Measurements from ENCODE around the gene KCNJ10. TPM values are rescaled to one million over a fixed set of nuclear protein-coding genes. Genes with fewer than 3 reads are reported as not detected.

The KCNJ10 gene
- total and polyA plus RNA-seq, 5 donors from 2014 or later, result not detected

- Histone ChIP-seq H3K9me3 (ENCODE audit: control insufficient read depth in 2 of 2, low read length in 2 of 2) (no peaks in the 10 kb centered on the region), H3K27ac (ENCODE audit: insufficient read depth, low read length, poor library complexity, severe bottlenecking) (no peak overlapping the region), H3K4me1 (ENCODE audit: control insufficient read depth, insufficient read depth, low read length, poor library complexity, severe bottlenecking) (no peaks in the 10 kb centered on the region), H3K4me3 (ENCODE audit: low read depth, low read length) (no peak overlapping the region), H3K27me3 (ENCODE audit: control insufficient read depth, insufficient read depth, low read length) (peaks cover 25% of the 10 kb centered on the region), H3K36me3 (ENCODE audit: control insufficient read depth, insufficient read depth, low read length) (no peaks in the 10 kb centered on the region)
- H3K4me1 Mint-ChIP-seq, result peaks cover 0 to 4% (median 0%) of the 10 kb centered on the region in 4 donors
- no peaks in the 10 kb centered on the region for H3K36me3 Mint-ChIP-seq
- H3K4me3 Mint-ChIP-seq, result no peak overlapping the region
- ATAC-seq (ENCODE audit: low read depth in 2 of 2) (no peak), DNase-seq (no peak)
- no peak overlapping the region for H3K27ac Mint-ChIP-seq
- no peaks in the 10 kb centered on the region for H3K9me3 Mint-ChIP-seq
- peaks cover 40% of the 10 kb centered on the region for H3K27me3 Mint-ChIP-seq
These were observed 90.7 kb downstream of the KCNJ10 start for GRCh38 chr1:159979257-159979656.

- Histone ChIP-seq H3K4me3 (ENCODE audit: low read depth, low read length) (no peak overlapping the region), H3K9me3 (ENCODE audit: control insufficient read depth in 2 of 2, low read length in 2 of 2) (no peaks in the 10 kb centered on the region), H3K4me1 (ENCODE audit: control insufficient read depth, insufficient read depth, low read length, poor library complexity, severe bottlenecking) (no peaks in the 10 kb centered on the region), H3K27ac (ENCODE audit: insufficient read depth, low read length, poor library complexity, severe bottlenecking) (no peak overlapping the region), H3K36me3 (ENCODE audit: control insufficient read depth, insufficient read depth, low read length) (no peaks in the 10 kb centered on the region), H3K27me3 (ENCODE audit: control insufficient read depth, insufficient read depth, low read length) (peaks cover 18% of the 10 kb centered on the region)
- no peaks in the 10 kb centered on the region for H3K9me3 Mint-ChIP-seq
- H3K4me1 Mint-ChIP-seq, result peaks cover 0 to 4% (median 0%) of the 10 kb centered on the region in 4 donors
- no peak for DNase-seq
- H3K4me3 Mint-ChIP-seq, result no peak overlapping the region
- no peaks in the 10 kb centered on the region for H3K36me3 Mint-ChIP-seq
- peaks cover 36% of the 10 kb centered on the region for H3K27me3 Mint-ChIP-seq
- ATAC-seq (ENCODE audit: low read depth in 2 of 2), result no peak
- no peak overlapping the region for H3K27ac Mint-ChIP-seq
These were observed 91.9 kb downstream of the KCNJ10 start for GRCh38 chr1:159978107-159978398.

- Histone ChIP-seq H3K4me3 (ENCODE audit: low read depth, low read length) (no peak overlapping the region), H3K9me3 (ENCODE audit: control insufficient read depth in 2 of 2, low read length in 2 of 2) (no peaks in the 10 kb centered on the region), H3K4me1 (ENCODE audit: control insufficient read depth, insufficient read depth, low read length, poor library complexity, severe bottlenecking) (no peaks in the 10 kb centered on the region), H3K36me3 (ENCODE audit: control insufficient read depth, insufficient read depth, low read length) (no peaks in the 10 kb centered on the region), H3K27me3 (ENCODE audit: control insufficient read depth, insufficient read depth, low read length) (peaks cover 16% of the 10 kb centered on the region), H3K27ac (ENCODE audit: insufficient read depth, low read length, poor library complexity, severe bottlenecking) (no peak overlapping the region)
- H3K27me3 Mint-ChIP-seq, result peaks cover 36% of the 10 kb centered on the region
- no peaks in the 10 kb centered on the region for H3K36me3 Mint-ChIP-seq
- ATAC-seq (ENCODE audit: low read depth in 2 of 2) (no peak), DNase-seq (no peak)
- H3K4me3 Mint-ChIP-seq, result no peak overlapping the region
- no peaks in the 10 kb centered on the region for H3K9me3 Mint-ChIP-seq
- H3K4me1 Mint-ChIP-seq, result peaks cover 0 to 4% (median 0%) of the 10 kb centered on the region in 4 donors
- no peak overlapping the region for H3K27ac Mint-ChIP-seq
These were observed 92.4 kb downstream of the KCNJ10 start for GRCh38 chr1:159977364-159978106.

GRCh38 chr1:159974350-159974965, 95.5 kb downstream of the KCNJ10 start:
- Mint-ChIP-seq H3K27ac (no peak overlapping the region), H3K27me3 (peaks cover 24% of the 10 kb centered on the region), H3K9me3 (no peaks in the 10 kb centered on the region), H3K4me3 (no peak overlapping the region), H3K36me3 (no peaks in the 10 kb centered on the region), H3K4me1 (no peaks in the 10 kb centered on the region)
- no peak for ATAC-seq (ENCODE audit: low read depth in 2 of 2)
- Histone ChIP-seq H3K27me3 (ENCODE audit: control insufficient read depth, insufficient read depth, low read length) (peaks cover 19% of the 10 kb centered on the region), H3K27ac (ENCODE audit: insufficient read depth, low read length, poor library complexity, severe bottlenecking) (no peak overlapping the region), H3K9me3 (ENCODE audit: control insufficient read depth in 2 of 2, low read length in 2 of 2) (no peaks in the 10 kb centered on the region), H3K4me3 (ENCODE audit: low read depth, low read length) (no peak overlapping the region), H3K36me3 (ENCODE audit: control insufficient read depth, insufficient read depth, low read length) (no peaks in the 10 kb centered on the region), H3K4me1 (ENCODE audit: control insufficient read depth, insufficient read depth, low read length, poor library complexity, severe bottlenecking) (no peaks in the 10 kb centered on the region)
- no peak for DNase-seq

GRCh38 chr1:159973350-159973940, 96.5 kb downstream of the KCNJ10 start:
- DNase-seq (no peak), ATAC-seq (ENCODE audit: low read depth in 2 of 2) (no peak)
- Mint-ChIP-seq H3K27me3 (peaks cover 18% of the 10 kb centered on the region), H3K4me1 (no peaks in the 10 kb centered on the region), H3K9me3 (no peaks in the 10 kb centered on the region), H3K4me3 (no peak overlapping the region), H3K27ac (no peak overlapping the region), H3K36me3 (no peaks in the 10 kb centered on the region)
- Histone ChIP-seq H3K36me3 (ENCODE audit: control insufficient read depth, insufficient read depth, low read length) (no peaks in the 10 kb centered on the region), H3K9me3 (ENCODE audit: control insufficient read depth in 2 of 2, low read length in 2 of 2) (no peaks in the 10 kb centered on the region), H3K27ac (ENCODE audit: insufficient read depth, low read length, poor library complexity, severe bottlenecking) (no peak overlapping the region), H3K27me3 (ENCODE audit: control insufficient read depth, insufficient read depth, low read length) (peaks cover 21% of the 10 kb centered on the region), H3K4me1 (ENCODE audit: control insufficient read depth, insufficient read depth, low read length, poor library complexity, severe bottlenecking) (no peaks in the 10 kb centered on the region), H3K4me3 (ENCODE audit: low read depth, low read length) (no peak overlapping the region)

- Mint-ChIP-seq H3K27me3 (peaks cover 17% of the 10 kb centered on the region), H3K4me1 (no peaks in the 10 kb centered on the region)
- DNase-seq, result no peak
These were observed 97.3 kb downstream of the KCNJ10 start for GRCh38 chr1:159972443-159973205.

GRCh38 chr1:159970932-159971342, 99.0 kb downstream of the KCNJ10 start:
- no peaks in the 10 kb centered on the region for H3K9me3 Mint-ChIP-seq
- H3K36me3 Mint-ChIP-seq, result no peaks in the 10 kb centered on the region
- no peak overlapping the region for H3K27ac ChIP-seq (ENCODE audit: insufficient read depth, low read length, poor library complexity, severe bottlenecking)
- H3K4me3 Mint-ChIP-seq, result no peak overlapping the region
- H3K9me3 ChIP-seq (ENCODE audit: control insufficient read depth in 2 of 2, low read length in 2 of 2), result no peaks in the 10 kb centered on the region
- no peak for DNase-seq
- no peak overlapping the region for H3K4me3 ChIP-seq (ENCODE audit: low read depth, low read length)
- no peaks in the 10 kb centered on the region for H3K36me3 ChIP-seq (ENCODE audit: control insufficient read depth, insufficient read depth, low read length)
- no peaks in the 10 kb centered on the region for H3K4me1 ChIP-seq (ENCODE audit: control insufficient read depth, insufficient read depth, low read length, poor library complexity, severe bottlenecking)
- H3K27me3 Mint-ChIP-seq, result peaks cover 21% of the 10 kb centered on the region
- ATAC-seq (ENCODE audit: low read depth in 2 of 2), result no peak
- peaks cover 22% of the 10 kb centered on the region for H3K27me3 ChIP-seq (ENCODE audit: control insufficient read depth, insufficient read depth, low read length)
- H3K4me1 Mint-ChIP-seq, result no peaks in the 10 kb centered on the region
- H3K27ac Mint-ChIP-seq, result no peak overlapping the region

More at GRCh38 chr1:159972443-159973205, 97.3 kb downstream of the KCNJ10 start:
- Histone ChIP-seq H3K27me3 (ENCODE audit: control insufficient read depth, insufficient read depth, low read length) (peaks cover 25% of the 10 kb centered on the region), H3K27ac (ENCODE audit: insufficient read depth, low read length, poor library complexity, severe bottlenecking) (no peak overlapping the region), H3K9me3 (ENCODE audit: control insufficient read depth in 2 of 2, low read length in 2 of 2) (no peaks in the 10 kb centered on the region), H3K36me3 (ENCODE audit: control insufficient read depth, insufficient read depth, low read length) (no peaks in the 10 kb centered on the region), H3K4me3 (ENCODE audit: low read depth, low read length) (no peak overlapping the region), H3K4me1 (ENCODE audit: control insufficient read depth, insufficient read depth, low read length, poor library complexity, severe bottlenecking) (no peaks in the 10 kb centered on the region)
- Mint-ChIP-seq H3K36me3 (no peaks in the 10 kb centered on the region), H3K4me3 (no peak overlapping the region), H3K27ac (no peak overlapping the region), H3K9me3 (no peaks in the 10 kb centered on the region)
- ATAC-seq (ENCODE audit: low read depth in 2 of 2), result no peak
